Measurements from ENCODE around the gene ADCY2.

ADCY2 gene

GRCh38 chr5:7467179-7467578, 71.2 kb downstream of the ADCY2 start:
- Histone ChIP-seq H3K9me3 (peaks cover 0 to 7% (median 0%) of the 10 kb centered on the region in 3 donors), H3K36me3 (no peaks in the 10 kb centered on the region), H3K27ac (no peak overlapping the region), H3K4me3 (no peak overlapping the region), H3K4me1 (no peaks in the 10 kb centered on the region), H3K27me3 (no peaks in the 10 kb centered on the region)
- TF ChIP-seq CTCF (IDR thresholded peaks at IDR 0.05) = no peak
- no peak for DNase-seq
- intact Hi-C loops (cut with DNase I; ENCODE audit: low total_unique reads) = no loop called here

- no peaks in the 10 kb centered on the region for H3K27me3 ChIP-seq
- no peak for DNase-seq
- intact Hi-C loops (cut with DNase I; ENCODE audit: low total_unique reads) = no loop called here
- H3K27ac ChIP-seq = no peak overlapping the region
- H3K9me3 ChIP-seq = peaks cover 0 to 7% (median 0%) of the 10 kb centered on the region in 3 donors
- H3K4me1 ChIP-seq = no peaks in the 10 kb centered on the region
- TF ChIP-seq CTCF (IDR thresholded peaks at IDR 0.05) = no peak
- H3K36me3 ChIP-seq = no peaks in the 10 kb centered on the region
- no peak overlapping the region for H3K4me3 ChIP-seq
Observed at GRCh38 chr5:7468742-7469141, 72.8 kb downstream of the ADCY2 start.

GRCh38 chr5:7471710-7472109, 75.8 kb downstream of the ADCY2 start:
- Histone ChIP-seq H3K36me3 (no peaks in the 10 kb centered on the region), H3K27me3 (no peaks in the 10 kb centered on the region), H3K27ac (no peak overlapping the region), H3K4me1 (no peaks in the 10 kb centered on the region), H3K4me3 (no peak overlapping the region), H3K9me3 (peaks cover 0 to 7% (median 0%) of the 10 kb centered on the region in 3 donors)
- no peak for DNase-seq
- intact Hi-C loops (cut with DNase I; ENCODE audit: low total_unique reads) = no loop called here
- TF ChIP-seq CTCF (IDR thresholded peaks at IDR 0.05) = no peak

- H3K27me3 ChIP-seq = no peaks in the 10 kb centered on the region
- no peaks in the 10 kb centered on the region for H3K4me1 ChIP-seq
- no peak overlapping the region for H3K27ac ChIP-seq
- H3K36me3 ChIP-seq = no peaks in the 10 kb centered on the region
- H3K4me3 ChIP-seq = no peak overlapping the region
- peaks cover 0 to 7% (median 0%) of the 10 kb centered on the region in 3 donors for H3K9me3 ChIP-seq
- intact Hi-C loops (cut with DNase I; ENCODE audit: low total_unique reads) = no loop called here
- no peak for TF ChIP-seq CTCF (IDR thresholded peaks at IDR 0.05)
- DNase-seq = no peak
Observed at GRCh38 chr5:7473115-7473514, 77.2 kb downstream of the ADCY2 start.

GRCh38 chr5:7473668-7474215, 77.8 kb downstream of the ADCY2 start:
- Histone ChIP-seq H3K27me3 (no peaks in the 10 kb centered on the region), H3K9me3 (peaks cover 0 to 7% (median 0%) of the 10 kb centered on the region in 3 donors), H3K4me3 (no peak overlapping the region), H3K4me1 (no peaks in the 10 kb centered on the region), H3K36me3 (no peaks in the 10 kb centered on the region), H3K27ac (no peak overlapping the region)
- TF ChIP-seq CTCF (IDR thresholded peaks at IDR 0.05) = no peak
- intact Hi-C loops (cut with DNase I; ENCODE audit: low total_unique reads) = no loop called here
- no peak for DNase-seq
